AG10803 (cell line): Measurements from ENCODE around the gene ADGB.

ENCODE experiments used
- DNase-seq: peaks from one replicate; pipeline ENCODE4 v3.0.0; 2010; ENCODE audit warnings: low read depth
- H3K4me3 ChIP-seq: 2 replicates; pipeline ENCODE4 v1.5.1; 2011; ENCODE audit warnings: mild to moderate bottlenecking, low read length, control low read depth
- TF ChIP-seq, protein P1 (sequence below): conservative IDR thresholded peaks from 2 replicates; pipeline ENCODE4 v1.5.1; 2011; ENCODE audit warnings: mild to moderate bottlenecking, low read length, control low read depth, inconsistent platforms

The ADGB gene

DNA sequence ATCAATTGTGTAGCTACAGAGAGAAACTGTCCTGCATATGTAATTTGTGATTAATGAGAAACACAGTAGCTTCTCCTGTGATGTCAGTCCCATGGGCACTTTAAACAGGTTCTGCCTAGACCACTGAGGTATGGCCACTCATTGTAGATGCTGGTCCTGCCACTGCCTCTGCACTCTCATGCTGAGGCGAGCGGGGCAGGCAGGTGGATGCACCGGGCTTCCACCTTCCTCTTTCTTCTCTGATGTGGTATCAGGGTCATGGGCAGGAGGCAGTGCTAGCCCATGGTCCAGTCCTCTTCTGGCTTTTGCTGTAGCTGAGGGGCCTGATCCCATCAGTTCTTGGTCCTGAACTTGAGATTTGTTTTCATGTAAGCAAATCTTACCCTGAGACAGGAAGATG is 58.7 kb downstream of the ADGB start:
- no peak for DNase-seq
- TF ChIP-seq, protein P1, sequence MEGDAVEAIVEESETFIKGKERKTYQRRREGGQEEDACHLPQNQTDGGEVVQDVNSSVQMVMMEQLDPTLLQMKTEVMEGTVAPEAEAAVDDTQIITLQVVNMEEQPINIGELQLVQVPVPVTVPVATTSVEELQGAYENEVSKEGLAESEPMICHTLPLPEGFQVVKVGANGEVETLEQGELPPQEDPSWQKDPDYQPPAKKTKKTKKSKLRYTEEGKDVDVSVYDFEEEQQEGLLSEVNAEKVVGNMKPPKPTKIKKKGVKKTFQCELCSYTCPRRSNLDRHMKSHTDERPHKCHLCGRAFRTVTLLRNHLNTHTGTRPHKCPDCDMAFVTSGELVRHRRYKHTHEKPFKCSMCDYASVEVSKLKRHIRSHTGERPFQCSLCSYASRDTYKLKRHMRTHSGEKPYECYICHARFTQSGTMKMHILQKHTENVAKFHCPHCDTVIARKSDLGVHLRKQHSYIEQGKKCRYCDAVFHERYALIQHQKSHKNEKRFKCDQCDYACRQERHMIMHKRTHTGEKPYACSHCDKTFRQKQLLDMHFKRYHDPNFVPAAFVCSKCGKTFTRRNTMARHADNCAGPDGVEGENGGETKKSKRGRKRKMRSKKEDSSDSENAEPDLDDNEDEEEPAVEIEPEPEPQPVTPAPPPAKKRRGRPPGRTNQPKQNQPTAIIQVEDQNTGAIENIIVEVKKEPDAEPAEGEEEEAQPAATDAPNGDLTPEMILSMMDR, result no peak
- no peak overlapping the region for H3K4me3 ChIP-seq

DNA sequence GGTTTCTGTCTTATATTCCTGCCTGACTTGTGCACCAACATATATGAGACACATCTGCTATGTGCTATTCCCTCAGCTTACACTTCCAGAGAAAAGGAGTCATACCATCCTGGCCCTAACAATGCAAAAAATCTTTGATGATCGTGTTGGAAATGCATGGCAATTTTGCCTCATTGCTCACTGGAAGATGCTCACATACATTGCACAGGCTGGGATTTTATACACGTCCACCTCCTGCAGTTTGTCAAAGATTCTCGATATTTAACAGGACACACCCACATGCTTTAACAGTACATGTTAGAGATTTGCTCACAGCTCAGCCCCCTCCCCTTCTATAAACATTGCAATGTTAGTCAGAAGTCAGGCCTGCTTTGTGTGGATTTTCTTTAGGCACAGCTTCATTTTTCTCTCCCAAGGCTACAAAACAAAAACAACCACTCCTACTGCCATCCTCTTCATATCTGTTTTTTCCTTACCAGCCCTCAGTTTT is 66.1 kb downstream of the ADGB start:
- TF ChIP-seq, protein P1, result no peak
- DNase-seq, result no peak
- H3K4me3 ChIP-seq, result no peak overlapping the region

DNA sequence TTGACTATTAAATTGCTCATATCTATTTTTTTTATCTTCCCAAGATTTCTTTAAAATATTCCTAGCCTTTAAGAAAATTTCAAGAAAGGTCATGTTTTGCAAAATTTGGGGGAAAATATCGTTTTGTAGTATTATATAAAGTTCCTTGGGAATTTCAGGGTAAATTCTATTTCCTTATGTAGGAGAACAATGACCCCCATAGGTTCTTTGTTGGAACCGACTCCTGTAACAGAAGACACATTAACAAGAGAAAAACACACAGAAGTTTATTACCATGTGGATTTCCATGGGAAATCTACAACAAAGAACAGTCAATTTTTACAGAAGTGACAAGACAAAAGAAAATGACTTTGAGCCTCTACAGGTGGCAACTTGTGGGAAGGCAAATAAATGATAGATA is 68.1 kb downstream of the ADGB start:
- DNase-seq, result no peak
- H3K4me3 ChIP-seq, result no peak overlapping the region
- TF ChIP-seq, protein P1, result no peak; the same call in 1 of the 2 replicates

DNA sequence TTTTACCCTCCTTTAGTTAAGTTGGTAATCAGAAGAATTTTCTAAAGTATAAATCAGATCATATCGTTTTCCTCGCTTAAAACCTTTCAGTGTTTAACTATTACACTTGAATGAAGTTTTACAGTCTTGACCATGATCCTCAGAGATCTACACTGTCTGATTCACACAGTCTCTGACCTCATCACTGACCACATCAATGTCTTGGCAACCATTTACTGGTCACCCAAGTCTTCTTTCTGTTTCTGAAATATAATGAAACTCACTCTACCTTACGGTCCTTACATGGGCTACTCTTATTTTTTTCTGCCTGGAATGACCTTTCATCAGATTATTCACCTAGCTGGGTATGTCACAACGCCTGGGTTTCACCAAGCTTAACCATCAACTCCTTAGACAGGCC is 71.4 kb downstream of the ADGB start:
- peak; percentile 6 for DNase-seq
- TF ChIP-seq, protein P1, result no peak
- no peak overlapping the region for H3K4me3 ChIP-seq

DNA sequence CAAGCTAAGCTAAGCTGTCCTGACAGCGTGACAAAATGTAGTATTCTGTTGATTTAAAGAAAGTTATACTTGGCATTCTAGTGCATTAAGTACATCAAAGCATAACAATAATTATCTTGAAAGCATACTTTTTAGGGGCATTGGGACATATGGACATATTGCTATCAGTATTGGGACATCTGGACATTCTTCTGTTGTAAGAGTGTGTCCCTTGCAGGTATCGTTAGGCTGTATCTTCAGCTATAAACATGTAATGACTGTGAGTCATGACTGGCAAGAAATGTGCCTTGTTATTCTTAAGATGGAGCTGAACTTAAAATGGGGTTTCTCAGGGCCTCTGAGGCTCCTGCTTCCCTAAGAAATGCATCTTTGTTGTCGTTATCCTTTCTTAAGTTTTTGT is 74.3 kb downstream of the ADGB start:
- no peak for DNase-seq
- TF ChIP-seq, protein P1, result no peak
- no peak overlapping the region for H3K4me3 ChIP-seq

DNA sequence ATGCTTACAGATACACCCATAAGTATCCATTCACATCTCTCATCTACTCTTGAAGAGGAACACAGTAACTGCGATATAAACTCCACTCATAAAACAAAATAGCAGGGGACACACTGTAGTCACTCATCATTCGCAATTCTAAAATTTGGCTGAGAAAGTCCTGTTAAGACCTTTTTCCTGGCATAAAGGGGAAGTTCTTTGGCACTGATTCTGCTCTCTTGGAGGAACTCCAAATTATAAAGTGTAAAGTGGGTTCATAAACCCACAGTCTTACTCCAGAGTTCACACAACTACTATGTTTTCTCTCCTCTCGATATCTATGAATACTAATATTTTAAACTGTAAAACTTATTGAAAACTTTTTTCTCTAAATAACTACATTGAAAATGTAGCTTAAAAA is 80.6 kb downstream of the ADGB start:
- DNase-seq, result no peak
- H3K4me3 ChIP-seq, result no peak overlapping the region
- TF ChIP-seq, protein P1, result no peak

DNA sequence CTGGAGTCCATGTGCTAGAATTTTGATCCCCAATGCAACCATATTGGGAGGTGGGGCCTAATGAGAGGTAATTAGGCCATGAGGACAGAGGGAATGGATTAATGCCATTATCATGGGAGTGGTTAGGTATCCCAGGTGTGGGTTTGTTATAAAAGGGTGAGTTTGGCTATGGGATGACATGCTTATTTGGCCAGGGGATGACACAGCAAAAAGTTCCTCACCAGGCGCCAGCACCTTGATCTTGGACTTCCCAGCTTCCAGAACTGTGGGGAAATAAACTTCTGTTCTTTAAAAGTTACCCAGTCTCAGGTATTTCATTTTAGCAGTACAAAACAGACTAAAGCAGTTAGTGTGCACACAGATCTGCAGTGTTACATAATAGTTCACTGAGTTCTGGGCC is 84.1 kb downstream of the ADGB start:
- H3K4me3 ChIP-seq, result no peak overlapping the region
- TF ChIP-seq, protein P1, result no peak
- no peak for DNase-seq
